Sigmoid colon (tissue), 7 donors: ENCODE measurements around the gene CD302. TPM values are rescaled to one million over a fixed set of nuclear protein-coding genes. Genes with fewer than 3 reads are reported as not detected.

ENCODE experiments used
- DNase-seq: peaks from one replicate; pipeline ENCODE4 v3.0.0-alpha.2; 2019
- H3K27ac ChIP-seq, 4 donors: fragments of 200-600 bp; sonication (generic); one replicate each; pipeline ENCODE4 v1.5.1; 2016 to 2019; ENCODE audit warnings: mild to moderate bottlenecking in 1 of 4
- H3K27me3 ChIP-seq, 3 donors: fragments of 200-600 bp; sonication (generic); one replicate each; pipeline ENCODE4 v1.5.1; 2019; ENCODE audit warnings: mild to moderate bottlenecking in 1 of 3
- H3K36me3 ChIP-seq, 4 donors: fragments of 200-600 bp; sonication (generic); one replicate each; pipeline ENCODE4 v1.5.1; 2016 to 2019
- H3K4me1 ChIP-seq, 4 donors: fragments of 200-600 bp; sonication (generic); one replicate each; pipeline ENCODE4 v1.5.1; 2017 to 2019
- H3K4me3 ChIP-seq, 4 donors: fragments of 200-600 bp; sonication (generic); one replicate each; pipeline ENCODE4 v1.5.1; 2017 to 2019; ENCODE audit warnings: mild to moderate bottlenecking in 2 of 4, moderate library complexity in 1 of 4
- H3K9me3 ChIP-seq, 4 donors: fragments of 200-600 bp in 3 of 4; sonication (generic) in 3 of 4; one replicate each; pipeline versions ENCODE4 v1.5.1 to v1.6.1; 2013 to 2019
- CTCF ChIP-seq, 4 experiments: fragments of 450-650 bp in 3 of 4; fragments of 200-600 bp in 1 of 4; IDR thresholded peaks; one replicate each; pipeline ENCODE4 v1.5.1; 2016 to 2019; ENCODE audit warnings: antibody characterized with exemption in 4 of 4, mild to moderate bottlenecking in 3 of 4, moderate library complexity in 2 of 4
- EP300 ChIP-seq, 4 donors: sonication (generic); formaldehyde crosslinking; IDR thresholded peaks; one replicate each; pipeline ENCODE4 v1.6.1; 2017; ENCODE audit warnings: antibody characterized with exemption in 4 of 4
- POLR2A ChIP-seq, 2 donors: fragments of 450-650 bp; IDR thresholded peaks; one replicate each; pipeline ENCODE4 v1.6.1; 2016; ENCODE audit warnings: antibody characterized with exemption in 2 of 2, mild to moderate bottlenecking in 2 of 2, moderate library complexity in 2 of 2
- POLR2AphosphoS5 ChIP-seq, 4 donors: sonication (generic); formaldehyde crosslinking; IDR thresholded peaks; one replicate each; pipeline ENCODE4 v1.6.1; 2017; ENCODE audit warnings: antibody characterized with exemption in 4 of 4
- WGBS, 2 donors: extraction: QIAGEN DNeasy Blood & Tissue Kit; methylation state at CpG; one replicate each; pipeline ENCODE4 v1.1.7; 2013; 5-methylcytosine and 5-hydroxymethylcytosine counted together
- intact Hi-C: fragments of 100-400 bp; cut with DNase I; formaldehyde crosslinking; loops from one replicate; pipeline ENCODE4 v1.15.1; 2023
- polyA plus RNA-seq, 3 donors: library from polyadenylated mRNA; stranded (reverse); fragments of 200-250 nt; gene quantifications; one replicate each; pipeline ENCODE4 v1.2.3, GENCODE V29; 2013
- total RNA-seq, 4 donors: library from RNA; depleted of rRNA; stranded (reverse); fragments of >200 nt; gene quantifications; one replicate each; pipeline ENCODE4 v1.1.0, GENCODE V29; 2016
- donor health status: healthy with polysubstance abuse.
- donor health status: Bipolar disorder and iron deficiency.
- donor health status: healthy.

The CD302 gene
- total and polyA plus RNA-seq, 7 donors, result 9.0 to 67.6 (median 42.4) TPM

DNA sequence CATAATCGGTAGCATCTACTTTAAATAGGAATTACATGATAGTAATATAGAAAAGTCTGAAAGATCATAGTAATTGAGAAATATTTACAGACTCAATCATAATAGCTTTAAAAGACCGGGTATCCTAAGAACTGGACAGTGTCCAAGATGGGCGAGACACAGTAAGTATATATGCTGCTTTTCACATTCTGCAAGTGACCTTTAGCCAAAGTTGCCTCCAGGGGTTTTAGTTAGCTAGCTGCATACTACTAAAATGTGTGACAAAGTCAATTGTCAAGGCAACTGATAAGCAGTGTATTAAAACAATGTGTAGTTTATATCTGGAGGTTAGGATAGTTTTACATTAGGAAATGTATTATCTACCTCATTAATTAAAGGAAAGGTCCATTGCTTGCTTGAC is 24.6 kb downstream of the CD302 start:
- peaks cover 0 to 34% (median 0%) of the 10 kb centered on the region in 4 donors for H3K36me3 ChIP-seq
- H3K4me1 ChIP-seq, result no peaks in the 10 kb centered on the region
- no peak overlapping the region for H3K27ac ChIP-seq
- WGBS, 2 donors, result 37 to 73% methylated on average over 3 of the region's 3 CpGs
- intact Hi-C loops, result no loop called here
- H3K9me3 ChIP-seq, result no peaks in the 10 kb centered on the region
- no peaks in the 10 kb centered on the region for H3K27me3 ChIP-seq
- no peak for TF ChIP-seq POLR2AphosphoS5 (IDR thresholded peaks at IDR 0.05)
- no peak for TF ChIP-seq POLR2A (IDR thresholded peaks at IDR 0.05)
- no peak for TF ChIP-seq EP300 (IDR thresholded peaks at IDR 0.05)
- TF ChIP-seq CTCF (IDR thresholded peaks at IDR 0.05), result no peak
- H3K4me3 ChIP-seq, result no peak overlapping the region
- DNase-seq, result no peak

DNA sequence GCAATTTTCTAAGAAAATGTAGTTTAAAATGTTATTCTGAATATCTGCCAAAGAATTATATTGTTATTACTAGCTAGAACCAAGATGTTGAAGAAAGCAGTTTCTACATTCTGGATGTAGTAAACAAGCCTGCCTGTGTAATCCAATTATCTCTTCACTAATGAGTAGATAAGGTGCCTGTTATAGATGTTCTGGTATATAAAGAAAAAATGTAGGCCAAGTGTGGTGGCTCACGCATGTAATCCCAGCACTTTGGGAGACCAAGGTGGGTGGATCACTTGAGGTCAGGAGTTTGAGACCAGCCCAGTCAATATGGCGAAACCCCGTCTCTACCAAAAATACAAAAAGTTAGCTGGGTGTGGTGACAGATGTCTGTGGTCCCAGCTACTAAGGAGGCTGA is 28.9 kb downstream of the CD302 start:
- Histone ChIP-seq H3K4me3 (no peak overlapping the region), H3K9me3 (no peaks in the 10 kb centered on the region), H3K27ac (no peak overlapping the region), H3K4me1 (no peaks in the 10 kb centered on the region), H3K36me3 (peaks cover 0 to 60% (median 2%) of the 10 kb centered on the region in 4 donors), H3K27me3 (no peaks in the 10 kb centered on the region)
- TF ChIP-seq POLR2AphosphoS5 (IDR thresholded peaks at IDR 0.05) (no peak), POLR2A (IDR thresholded peaks at IDR 0.05) (no peak), CTCF (IDR thresholded peaks at IDR 0.05) (no peak), EP300 (IDR thresholded peaks at IDR 0.05) (no peak)
- intact Hi-C loops, result no loop called here
- no peak for DNase-seq
- WGBS, 2 donors, result 98% methylated on average over 3 of the region's 3 CpGs

DNA sequence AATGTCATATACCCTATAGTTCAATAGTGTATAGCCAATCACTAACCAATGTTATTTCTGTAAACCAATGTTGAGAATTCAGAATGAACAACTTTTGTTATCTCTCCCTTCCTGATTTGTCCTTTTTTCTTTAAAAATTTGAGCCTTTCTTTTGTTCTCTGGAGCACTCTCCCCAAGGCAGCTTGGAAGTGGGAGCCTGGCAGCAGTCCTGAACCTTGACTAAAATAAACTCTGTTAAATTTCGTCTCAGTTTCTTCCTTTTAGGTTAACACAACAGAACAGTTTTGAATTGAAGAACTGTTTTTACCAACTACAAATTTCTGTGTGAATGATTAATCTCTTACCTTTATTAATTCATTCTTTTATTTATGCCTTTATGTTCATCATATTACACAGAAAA is 35.9 kb downstream of the CD302 start:
- Histone ChIP-seq H3K4me1 (peaks cover 0 to 15% (median 9%) of the 10 kb centered on the region in 4 donors), H3K36me3 (peaks cover 0 to 79% (median 11%) of the 10 kb centered on the region in 4 donors), H3K27ac (no peak overlapping the region), H3K4me3 (no peak overlapping the region), H3K27me3 (no peaks in the 10 kb centered on the region), H3K9me3 (no peaks in the 10 kb centered on the region)
- TF ChIP-seq CTCF (IDR thresholded peaks at IDR 0.05) (no peak), EP300 (IDR thresholded peaks at IDR 0.05) (no peak), POLR2A (IDR thresholded peaks at IDR 0.05) (no peak), POLR2AphosphoS5 (IDR thresholded peaks at IDR 0.05) (no peak)
- 57 to 65% methylated on average over 1 of the region's 1 CpG for WGBS, 2 donors
- no peak for DNase-seq
- intact Hi-C loops, result no loop called here

GRCh38 chr2:159760326-159760725 is 37.7 kb downstream of the CD302 start:
- no peak overlapping the region for H3K27ac ChIP-seq
- H3K4me3 ChIP-seq, result no peak overlapping the region
- H3K9me3 ChIP-seq, result no peaks in the 10 kb centered on the region
- peaks cover 0 to 15% (median 9%) of the 10 kb centered on the region in 4 donors for H3K4me1 ChIP-seq
- no peaks in the 10 kb centered on the region for H3K27me3 ChIP-seq
- intact Hi-C loops, result no loop called here
- H3K36me3 ChIP-seq, result peaks cover 0 to 86% (median 11%) of the 10 kb centered on the region in 4 donors
- no peak for DNase-seq
- TF ChIP-seq POLR2AphosphoS5 (IDR thresholded peaks at IDR 0.05) (no peak), CTCF (IDR thresholded peaks at IDR 0.05) (no peak), EP300 (IDR thresholded peaks at IDR 0.05) (no peak), POLR2A (IDR thresholded peaks at IDR 0.05) (no peak)

- Histone ChIP-seq H3K27ac (no peak overlapping the region), H3K36me3 (peaks cover 0 to 84% (median 14%) of the 10 kb centered on the region in 4 donors), H3K27me3 (no peaks in the 10 kb centered on the region), H3K4me3 (no peak overlapping the region), H3K9me3 (no peaks in the 10 kb centered on the region), H3K4me1 (peaks cover 0 to 15% (median 9%) of the 10 kb centered on the region in 4 donors)
- TF ChIP-seq CTCF (IDR thresholded peaks at IDR 0.05) (no peak), EP300 (IDR thresholded peaks at IDR 0.05) (no peak), POLR2AphosphoS5 (IDR thresholded peaks at IDR 0.05) (no peak), POLR2A (IDR thresholded peaks at IDR 0.05) (no peak)
- DNase-seq, result no peak
- WGBS, 2 donors, result 54 to 82% methylated on average over 3 of the region's 3 CpGs
- intact Hi-C loops, result no loop called here
These were observed 38.4 kb downstream of the CD302 start for GRCh38 chr2:159759577-159759976.
